AG04449 (cell line): Measurements from ENCODE around the gene GOLGA1.
"Not testable (repeated sequence)": the region's sequence is repeated elsewhere in the genome, so short reads cannot be mapped to it uniquely, and the experiment has no call there.

Source experiments
- CTCF ChIA-PET: fragments of 350-600 bp; formaldehyde crosslinking; extraction: SDS; loops from one replicate; lab custom pipeline; 2021; ENCODE audit warnings: antibody characterized with exemption; lab: Yijun Ruan, JAX
- POLR2A ChIA-PET: fragments of 400-600, 350-600 bp; formaldehyde crosslinking; extraction: SDS; loops from one replicate; lab custom pipeline; 2020; ENCODE audit warnings: antibody characterized with exemption, inconsistent platforms; lab: Yijun Ruan, JAX
- DNase-seq: peaks from one replicate; pipeline ENCODE4 v3.0.0-alpha.2; 2010; ENCODE audit warnings: low read depth, low spot score
- H3K4me3 ChIP-seq: 2 replicates; pipeline ENCODE4 v1.5.1; 2011; ENCODE audit warnings: low read depth, mild to moderate bottlenecking, control low read depth, low read length
- TF ChIP-seq, protein P1 (sequence below): IDR thresholded peaks from one replicate; pipeline ENCODE4 v1.5.1; 2011; ENCODE audit warnings: mild to moderate bottlenecking, moderate library complexity, low read length, control low read depth, inconsistent platforms; ENCODE audit not compliant: insufficient read depth; ENCODE audit errors: missing control alignments

Gene GOLGA1

DNA sequence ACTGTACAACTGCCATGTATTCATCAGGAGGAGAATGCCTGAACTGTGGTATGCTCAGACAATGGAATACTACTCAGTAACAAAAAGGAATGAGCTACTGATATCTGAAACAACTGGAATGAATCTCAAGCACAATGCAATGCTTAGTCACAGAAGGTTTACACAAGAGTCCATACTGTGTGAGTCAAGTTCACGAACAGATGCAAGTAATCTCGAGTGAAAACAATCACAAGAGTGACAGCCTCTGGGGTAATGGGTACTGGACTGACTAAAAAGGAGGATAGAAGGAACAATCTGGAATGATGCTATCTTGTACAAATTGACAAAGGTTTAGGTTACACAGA lies 19.5 kb upstream of the GOLGA1 start:
- no peak for DNase-seq
- POLR2A ChIA-PET: no interaction called here
- H3K4me3 ChIP-seq: no peak overlapping the region
- TF ChIP-seq, protein P1, sequence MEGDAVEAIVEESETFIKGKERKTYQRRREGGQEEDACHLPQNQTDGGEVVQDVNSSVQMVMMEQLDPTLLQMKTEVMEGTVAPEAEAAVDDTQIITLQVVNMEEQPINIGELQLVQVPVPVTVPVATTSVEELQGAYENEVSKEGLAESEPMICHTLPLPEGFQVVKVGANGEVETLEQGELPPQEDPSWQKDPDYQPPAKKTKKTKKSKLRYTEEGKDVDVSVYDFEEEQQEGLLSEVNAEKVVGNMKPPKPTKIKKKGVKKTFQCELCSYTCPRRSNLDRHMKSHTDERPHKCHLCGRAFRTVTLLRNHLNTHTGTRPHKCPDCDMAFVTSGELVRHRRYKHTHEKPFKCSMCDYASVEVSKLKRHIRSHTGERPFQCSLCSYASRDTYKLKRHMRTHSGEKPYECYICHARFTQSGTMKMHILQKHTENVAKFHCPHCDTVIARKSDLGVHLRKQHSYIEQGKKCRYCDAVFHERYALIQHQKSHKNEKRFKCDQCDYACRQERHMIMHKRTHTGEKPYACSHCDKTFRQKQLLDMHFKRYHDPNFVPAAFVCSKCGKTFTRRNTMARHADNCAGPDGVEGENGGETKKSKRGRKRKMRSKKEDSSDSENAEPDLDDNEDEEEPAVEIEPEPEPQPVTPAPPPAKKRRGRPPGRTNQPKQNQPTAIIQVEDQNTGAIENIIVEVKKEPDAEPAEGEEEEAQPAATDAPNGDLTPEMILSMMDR: no peak
- CTCF ChIA-PET: interaction anchor here (1.2 kb wide), 1 partner anchor 180 kb away, joined by 3 read pairs; no protein-coding TSS in a partner anchor

DNA sequence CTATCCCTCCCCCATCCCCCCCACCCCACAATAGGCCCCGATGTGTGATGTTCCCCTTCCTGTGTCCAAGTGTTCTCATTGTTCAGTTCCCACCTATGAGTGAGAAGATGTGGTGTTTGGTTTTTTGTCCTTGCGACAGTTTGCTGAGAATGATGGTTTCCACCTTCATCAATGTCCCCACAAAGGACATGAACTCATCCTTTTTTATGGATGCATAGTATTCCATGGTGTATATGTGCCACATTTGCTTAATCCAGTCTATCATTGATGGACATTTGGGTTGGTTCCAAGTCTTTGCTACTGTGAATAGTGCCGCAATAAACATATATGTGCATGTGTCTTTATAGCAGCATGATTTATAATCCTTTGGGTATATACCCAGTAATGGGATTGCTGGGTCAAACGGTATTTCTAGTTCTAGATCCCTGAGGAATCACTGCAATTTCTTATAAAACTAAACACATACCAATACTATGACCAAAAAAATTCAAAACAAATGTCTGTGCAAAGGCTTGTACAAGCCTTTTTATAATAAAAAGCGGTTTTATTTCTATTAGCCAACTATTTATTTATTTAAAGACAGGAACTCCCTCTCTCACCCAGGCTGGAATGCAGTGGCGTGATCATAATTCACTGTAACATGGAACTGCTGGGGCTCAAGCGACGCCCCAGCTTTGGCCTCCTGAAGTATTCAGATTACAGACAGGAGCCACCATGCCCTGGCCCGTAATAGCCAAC lies 19.0 kb upstream of the GOLGA1 start:
- H3K4me3 ChIP-seq, DNase-seq, POLR2A ChIA-PET: not testable (repeated sequence)
- CTCF ChIA-PET: interaction anchor here (1.2 kb wide), 1 partner anchor 181 kb away, joined by 3 read pairs; no protein-coding TSS in a partner anchor

DNA sequence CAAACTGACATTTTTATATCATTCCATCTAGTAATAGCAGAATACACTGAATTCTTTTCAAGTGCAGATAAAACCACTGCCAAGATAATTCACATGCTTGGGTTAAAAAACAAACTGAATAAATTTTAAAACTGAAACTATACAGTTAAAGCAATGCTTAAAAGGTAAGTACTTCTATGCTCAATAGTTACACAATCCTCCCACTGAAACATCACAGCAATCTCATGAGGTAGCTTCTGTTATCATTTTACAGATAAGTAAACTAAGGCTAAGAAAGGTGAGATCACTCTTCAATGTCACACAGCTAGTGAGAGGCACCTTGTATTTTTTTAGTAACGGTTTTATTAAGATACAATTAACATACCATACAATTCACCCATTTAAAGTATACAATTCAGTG lies 13.4 kb upstream of the GOLGA1 start:
- TF ChIP-seq, protein P1: no peak
- no peak overlapping the region for H3K4me3 ChIP-seq
- ChIA-PET CTCF (interaction anchor here (1.5 kb wide), 1 partner anchor 11 kb away, joined by 3 read pairs; no protein-coding TSS in a partner anchor), POLR2A (interaction anchor here (0.9 kb wide), 1 partner anchor 13 kb away, joined by 5 read pairs; no protein-coding TSS in a partner anchor)
- DNase-seq: no peak

DNA sequence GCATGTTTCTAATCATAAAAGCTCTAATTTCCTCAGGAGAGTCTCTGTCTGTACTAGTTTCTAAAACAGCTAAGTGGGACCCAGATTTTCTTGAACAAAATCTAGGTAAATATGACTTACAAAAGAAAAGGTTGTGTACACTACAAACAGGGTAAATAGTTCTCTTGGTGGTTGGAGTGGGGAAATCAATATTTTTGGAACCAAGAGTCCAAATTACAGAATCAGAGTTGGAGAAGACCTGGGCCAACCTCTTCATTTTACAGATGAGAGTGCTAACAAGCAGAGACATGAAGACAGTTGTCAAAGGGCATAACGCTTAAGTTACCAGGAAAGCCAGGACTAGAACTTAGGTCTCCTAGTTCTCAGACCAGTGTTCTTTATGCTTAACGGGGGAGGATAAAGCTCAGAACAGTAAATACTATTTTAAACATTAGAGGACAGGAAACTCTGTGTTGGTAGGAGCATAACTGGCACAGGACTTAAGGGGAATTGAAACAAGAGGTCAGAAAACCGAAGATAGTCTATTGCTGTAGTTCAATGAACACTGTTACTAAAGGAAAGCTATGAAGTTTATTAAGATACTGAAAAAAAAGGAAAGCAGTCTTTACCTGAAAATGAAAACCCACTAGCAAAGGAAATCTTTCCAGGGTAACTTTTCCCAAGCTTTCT lies 9.3 kb upstream of the GOLGA1 start:
- no peak overlapping the region for H3K4me3 ChIP-seq
- no peak for DNase-seq
- TF ChIP-seq, protein P1: no peak
- ChIA-PET CTCF (no interaction called here), POLR2A (no interaction called here)

DNA sequence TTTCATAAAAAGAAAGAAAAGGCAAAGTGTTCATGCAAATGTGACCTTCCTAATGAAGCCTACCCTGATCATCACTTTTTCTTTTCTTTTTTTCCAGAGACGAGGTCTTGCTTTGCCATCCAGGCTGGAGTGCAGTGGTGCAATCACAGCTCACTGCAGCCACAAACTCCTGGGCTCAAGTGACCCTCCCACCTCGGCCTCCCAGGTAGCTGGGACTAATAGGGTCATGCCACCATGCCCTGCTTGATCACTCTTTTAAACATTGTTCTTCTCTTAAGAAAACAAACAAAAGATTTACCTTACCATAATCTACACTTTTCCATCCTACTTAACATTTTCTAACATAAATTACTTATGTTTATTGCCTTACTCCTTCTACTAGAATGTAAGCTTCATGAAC lies 8.5 kb upstream of the GOLGA1 start:
- TF ChIP-seq, protein P1: no peak
- no peak overlapping the region for H3K4me3 ChIP-seq
- ChIA-PET POLR2A (no interaction called here), CTCF (interaction anchor here (0.7 kb wide), 1 partner anchor 174 kb away, joined by 3 read pairs; no protein-coding TSS in a partner anchor)
- no peak for DNase-seq

DNA sequence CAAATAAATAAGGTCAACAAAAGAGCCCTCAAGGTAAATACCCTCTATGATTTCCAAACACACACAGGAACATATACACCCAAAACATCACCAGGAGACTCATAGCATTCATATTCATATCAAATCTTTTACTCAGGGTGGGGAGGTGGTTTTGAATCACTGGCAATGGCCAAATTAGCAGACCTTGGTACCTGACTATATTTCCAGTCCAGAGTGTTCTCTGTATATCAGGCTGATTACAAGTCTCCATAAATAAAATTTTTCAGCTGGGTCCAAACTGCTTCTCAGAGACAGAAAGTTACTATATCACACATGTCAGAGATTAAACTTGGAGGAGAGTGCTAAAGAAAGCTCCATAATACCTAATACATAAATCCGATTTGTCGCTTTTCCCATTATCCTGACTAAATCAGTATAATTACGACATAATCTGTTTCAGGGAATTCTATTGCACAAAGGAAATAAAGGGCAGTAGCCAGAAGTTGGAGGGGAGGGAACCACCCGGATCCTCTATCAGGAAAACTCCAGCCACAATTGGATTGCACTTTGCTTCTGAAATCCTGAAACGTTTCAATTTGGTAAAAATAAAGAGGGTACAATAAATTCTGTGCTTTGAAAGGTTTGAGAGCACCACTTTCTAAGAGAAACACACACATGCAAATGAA lies 7.0 kb upstream of the GOLGA1 start:
- DNase-seq: no peak
- ChIA-PET POLR2A (interaction anchor here (0.7 kb wide), 1 partner anchor 289 kb away, joined by 3 read pairs; no protein-coding TSS in a partner anchor), CTCF (no interaction called here)
- no peak overlapping the region for H3K4me3 ChIP-seq
- TF ChIP-seq, protein P1: no peak
